T-helper 2 cell treated with Interferon-gamma antibody and Interleukin-4, amounts not matched to agents 5 μg/mL and 100 μg/mL, for 36 hours (primary cell): ENCODE results near the gene PLCB3.

Source experiments
- DNase-seq: peaks from one replicate; pipeline ENCODE4 v3.0.0; 2021; ENCODE audit warnings: low spot score
- H3K27ac Mint-ChIP-seq: one replicate; pipeline ENCODE4 v1.8.0; 2021; ENCODE audit warnings: mild to moderate bottlenecking, mixed read lengths
- H3K27me3 Mint-ChIP-seq: one replicate; pipeline ENCODE4 v1.8.0; 2021; ENCODE audit warnings: low read depth, mixed read lengths
- H3K36me3 Mint-ChIP-seq: one replicate; pipeline ENCODE4 v1.8.0; 2021; ENCODE audit warnings: low read depth, mixed read lengths
- H3K4me1 Mint-ChIP-seq: one replicate; pipeline ENCODE4 v1.8.0; 2021; ENCODE audit warnings: low read depth, mixed read lengths
- H3K4me3 Mint-ChIP-seq: one replicate; pipeline ENCODE4 v1.8.0; 2022; ENCODE audit warnings: mild to moderate bottlenecking, moderate library complexity, mixed read lengths
- H3K9me3 Mint-ChIP-seq: one replicate; pipeline ENCODE4 v1.8.0; 2021; ENCODE audit warnings: mixed read lengths

PLCB3 gene

DNA sequence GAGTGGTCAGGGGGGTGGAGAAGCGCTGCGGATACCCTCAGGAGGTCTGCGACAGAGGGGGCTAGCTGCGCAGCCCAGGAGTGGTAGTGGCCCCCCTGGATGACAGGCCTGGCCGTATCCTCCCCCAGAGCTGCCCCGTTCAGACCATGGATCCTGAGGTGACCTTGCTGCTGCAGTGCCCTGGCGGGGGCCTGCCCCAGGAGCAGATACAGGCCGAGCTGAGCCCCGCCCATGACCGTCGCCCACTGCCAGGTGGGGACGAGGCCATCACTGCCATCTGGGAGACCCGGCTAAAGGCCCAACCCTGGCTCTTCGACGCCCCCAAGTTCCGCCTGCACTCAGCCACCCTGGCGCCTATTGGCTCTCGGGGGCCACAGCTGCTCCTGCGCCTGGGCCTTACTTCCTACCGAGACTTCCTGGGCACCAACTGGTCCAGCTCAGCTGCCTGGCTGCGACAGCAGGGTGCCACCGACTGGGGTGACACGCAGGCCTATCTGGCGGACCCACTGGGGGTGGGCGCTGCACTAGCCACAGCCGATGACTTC lies 24.8 kb upstream of the PLCB3 start:
- Mint-ChIP-seq H3K27ac (peak overlapping the region; percentile 80), H3K27me3 (no peaks in the 10 kb centered on the region), H3K36me3 (peaks cover 9% of the 10 kb centered on the region), H3K4me1 (peaks cover 24% of the 10 kb centered on the region), H3K9me3 (no peaks in the 10 kb centered on the region), H3K4me3 (peak overlapping the region; percentile 89)
- peak; percentile 69 for DNase-seq

DNA sequence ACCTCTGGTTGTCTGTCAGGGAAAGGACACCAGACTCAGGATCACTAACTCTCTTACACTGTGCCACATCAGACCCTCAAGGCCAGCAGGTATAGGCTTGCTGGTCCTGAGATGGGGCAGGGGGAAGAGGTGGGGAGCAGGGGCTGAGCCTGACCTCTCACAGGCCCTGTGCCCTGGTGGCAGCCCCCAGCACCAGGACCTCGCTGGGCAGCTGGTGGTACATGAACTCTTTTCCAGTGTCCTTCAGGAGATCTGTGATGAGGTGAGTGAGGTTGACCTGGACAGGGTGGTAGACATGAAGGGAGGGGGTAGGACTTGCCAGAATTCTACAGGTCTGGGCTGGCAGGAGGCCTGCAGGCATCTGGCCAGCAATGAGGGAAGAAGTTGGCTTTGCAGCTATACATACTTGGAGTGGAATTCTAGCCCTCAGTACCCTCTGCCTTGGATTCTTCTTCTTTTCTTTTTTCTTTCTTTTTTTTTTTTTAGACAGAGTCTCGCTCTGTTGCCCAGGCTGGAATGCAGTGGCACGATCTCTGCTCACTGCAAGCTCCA lies 23.8 kb upstream of the PLCB3 start:
- Mint-ChIP-seq H3K36me3 (peaks cover 8% of the 10 kb centered on the region), H3K27me3 (no peaks in the 10 kb centered on the region), H3K27ac (peak overlapping the region; percentile 80), H3K4me3 (peak overlapping the region; percentile 89), H3K9me3 (no peaks in the 10 kb centered on the region), H3K4me1 (peaks cover 31% of the 10 kb centered on the region)
- DNase-seq = no peak

DNA sequence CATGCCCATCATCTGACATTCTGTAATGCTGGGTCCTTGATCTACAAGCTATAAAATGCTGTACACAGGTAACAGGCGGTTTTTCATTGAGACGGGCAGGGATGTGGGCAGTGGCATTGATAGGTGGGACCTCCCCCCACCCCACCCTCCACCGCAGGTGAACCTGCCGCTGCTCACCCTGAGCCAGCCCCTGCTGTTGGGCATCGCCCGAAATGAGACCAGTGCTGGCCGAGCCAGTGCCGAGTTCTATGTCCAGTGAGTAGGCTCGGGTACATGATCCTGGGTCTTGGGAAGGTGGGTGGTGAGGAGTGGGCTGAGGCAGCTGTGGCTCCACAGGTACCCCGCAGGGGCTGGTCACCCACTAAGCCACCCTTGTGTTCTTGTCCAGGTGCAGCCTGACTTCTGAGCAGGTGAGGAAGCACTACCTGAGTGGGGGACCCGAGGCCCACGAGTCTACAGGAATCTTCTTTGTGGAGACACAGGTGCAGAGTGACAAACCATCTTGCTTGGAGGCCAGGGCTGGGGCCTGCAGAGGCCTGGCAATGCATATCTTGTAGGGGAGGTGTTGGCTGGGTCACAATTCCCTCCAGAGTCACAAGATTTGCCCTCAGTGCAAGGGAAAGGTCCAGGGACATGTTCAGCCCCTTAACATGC lies 22.1 kb upstream of the PLCB3 start:
- peaks cover 5% of the 10 kb centered on the region for H3K36me3 Mint-ChIP-seq
- no peaks in the 10 kb centered on the region for H3K9me3 Mint-ChIP-seq
- H3K27ac Mint-ChIP-seq = peak overlapping the region; percentile 91
- H3K27me3 Mint-ChIP-seq = no peaks in the 10 kb centered on the region
- H3K4me1 Mint-ChIP-seq = peaks cover 36% of the 10 kb centered on the region
- no peak for DNase-seq
- peak overlapping the region; percentile 90 for H3K4me3 Mint-ChIP-seq

DNA sequence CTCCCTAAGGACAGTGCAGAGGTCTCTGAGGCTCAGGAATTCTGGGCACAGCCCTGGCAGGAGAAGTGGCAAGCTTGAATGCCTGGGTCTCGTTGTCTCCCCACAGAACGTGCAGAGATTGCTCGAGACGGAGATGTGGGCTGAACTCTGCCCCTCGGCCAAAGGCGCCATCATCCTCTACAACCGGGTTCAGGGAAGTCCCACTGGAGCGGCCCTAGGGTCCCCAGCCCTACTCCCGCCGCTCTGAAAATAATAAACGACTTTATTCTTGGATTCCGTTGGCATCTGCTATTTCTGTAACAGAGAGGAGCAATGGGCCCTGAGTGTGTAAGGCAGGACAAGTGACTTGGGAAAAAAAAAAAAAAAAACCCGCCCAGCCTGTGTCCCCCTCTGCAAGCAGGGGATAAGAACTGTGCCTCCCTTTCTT lies 21.6 kb upstream of the PLCB3 start:
- Mint-ChIP-seq H3K9me3 (no peaks in the 10 kb centered on the region), H3K27ac (peak overlapping the region; percentile 91), H3K4me1 (peaks cover 35% of the 10 kb centered on the region), H3K36me3 (peaks cover 5% of the 10 kb centered on the region), H3K4me3 (peak overlapping the region; percentile 90), H3K27me3 (no peaks in the 10 kb centered on the region)
- no peak for DNase-seq

DNA sequence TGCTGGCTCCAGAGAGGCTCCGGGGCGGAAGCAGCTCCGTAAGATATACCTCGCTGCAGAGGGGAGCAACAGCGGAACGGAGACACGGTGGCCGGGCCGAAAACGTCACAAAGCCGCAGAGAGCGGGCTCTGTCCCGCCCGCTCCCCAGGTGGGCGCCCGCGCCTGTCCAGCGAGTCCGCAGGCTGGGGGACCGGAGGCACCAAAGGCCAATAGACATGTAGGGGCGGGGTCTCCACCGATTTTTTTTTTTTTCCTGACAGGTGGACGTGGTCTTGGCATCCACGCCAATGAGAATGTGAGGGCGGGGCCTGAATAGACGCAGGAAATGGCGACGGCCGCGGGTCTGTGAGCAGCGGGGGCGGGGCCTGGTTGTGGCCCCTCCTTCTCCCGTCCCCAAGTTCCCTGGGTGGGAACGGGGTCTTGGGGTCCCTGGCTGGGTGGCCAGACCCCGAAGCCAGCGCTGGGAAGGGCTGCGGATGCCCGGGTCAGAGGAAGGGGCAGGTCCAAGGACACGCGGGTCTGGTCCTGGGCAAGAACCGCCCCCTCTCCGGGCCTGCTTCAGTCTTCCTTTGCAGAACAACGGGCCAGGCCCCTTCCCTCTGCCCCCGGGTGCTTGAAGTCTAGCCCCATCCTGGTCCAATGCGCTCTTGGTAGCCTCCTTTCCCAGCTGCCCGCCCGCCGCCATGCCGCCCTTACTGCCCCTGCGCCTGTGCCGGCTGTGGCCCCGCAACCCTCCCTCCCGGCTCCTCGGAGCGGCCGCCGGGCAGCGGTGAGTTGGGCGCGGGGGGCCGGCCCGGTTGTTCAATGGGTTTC lies 21.0 kb upstream of the PLCB3 start, which contains the start of gene DNAJC4:
TSS of gene DNAJC4 (plus strand) at position 378 of the 814 bp plus-strand sequence. CDS start at position 685, 307 bp downstream.
- no peaks in the 10 kb centered on the region for H3K9me3 Mint-ChIP-seq
- peak within 1 kb of the TSS; percentile 91 for H3K27ac Mint-ChIP-seq
- H3K4me3 Mint-ChIP-seq = peak within 1 kb of the TSS; percentile 90
- peak; percentile 92 for DNase-seq
- peaks cover 33% of the 10 kb centered on the region for H3K4me1 Mint-ChIP-seq
- no peaks in the 10 kb centered on the region for H3K27me3 Mint-ChIP-seq
- H3K36me3 Mint-ChIP-seq = peaks cover 6% of the 10 kb centered on the region

DNA sequence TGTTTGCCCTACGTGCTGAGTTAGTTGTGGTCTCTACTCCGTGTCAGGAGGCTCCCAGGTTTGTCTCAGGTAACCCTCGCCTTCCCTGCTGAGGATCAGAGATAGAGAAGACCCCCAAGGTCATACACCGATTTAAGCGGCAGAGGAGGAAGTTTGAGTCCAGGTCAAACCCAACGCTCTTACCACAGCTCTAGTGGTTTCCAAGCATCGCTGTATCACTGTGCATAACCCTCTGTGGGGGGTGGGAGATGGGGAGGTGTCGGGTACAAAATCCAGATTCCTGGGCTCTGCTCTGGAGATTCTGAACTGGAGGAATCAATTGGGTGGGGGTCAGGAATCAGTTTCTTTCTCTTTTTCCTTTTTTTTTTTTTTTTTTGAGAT lies 20.4 kb upstream of the PLCB3 start:
- no peaks in the 10 kb centered on the region for H3K27me3 Mint-ChIP-seq
- H3K36me3 Mint-ChIP-seq = peaks cover 6% of the 10 kb centered on the region
- peak overlapping the region; percentile 66 for H3K27ac Mint-ChIP-seq
- no peak for DNase-seq
- peaks cover 37% of the 10 kb centered on the region for H3K4me1 Mint-ChIP-seq
- no peaks in the 10 kb centered on the region for H3K9me3 Mint-ChIP-seq
- H3K4me3 Mint-ChIP-seq = peak overlapping the region; percentile 90

DNA sequence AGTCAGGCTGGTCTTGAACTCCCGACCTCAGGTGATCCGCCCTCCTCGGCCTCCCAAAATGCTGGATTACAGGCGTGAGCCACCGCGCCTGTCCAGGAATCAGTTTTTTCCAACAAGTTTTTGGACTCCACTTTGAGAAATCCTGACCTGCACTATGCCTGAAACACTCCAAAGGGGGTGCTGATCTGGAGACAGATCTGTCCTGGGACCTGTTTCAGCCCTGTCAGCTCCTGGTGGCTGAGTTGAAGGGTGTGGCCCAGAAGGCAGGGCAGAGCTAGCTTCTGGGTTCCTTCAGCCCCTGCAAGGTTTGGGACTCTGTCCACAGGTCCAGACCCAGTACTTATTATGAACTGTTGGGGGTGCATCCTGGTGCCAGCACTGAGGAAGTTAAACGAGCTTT lies 19.8 kb upstream of the PLCB3 start:
- Mint-ChIP-seq H3K9me3 (no peaks in the 10 kb centered on the region), H3K27ac (no peak overlapping the region), H3K4me1 (peaks cover 37% of the 10 kb centered on the region), H3K36me3 (peaks cover 6% of the 10 kb centered on the region), H3K27me3 (no peaks in the 10 kb centered on the region), H3K4me3 (peak overlapping the region; percentile 90)
- DNase-seq = no peak

DNA sequence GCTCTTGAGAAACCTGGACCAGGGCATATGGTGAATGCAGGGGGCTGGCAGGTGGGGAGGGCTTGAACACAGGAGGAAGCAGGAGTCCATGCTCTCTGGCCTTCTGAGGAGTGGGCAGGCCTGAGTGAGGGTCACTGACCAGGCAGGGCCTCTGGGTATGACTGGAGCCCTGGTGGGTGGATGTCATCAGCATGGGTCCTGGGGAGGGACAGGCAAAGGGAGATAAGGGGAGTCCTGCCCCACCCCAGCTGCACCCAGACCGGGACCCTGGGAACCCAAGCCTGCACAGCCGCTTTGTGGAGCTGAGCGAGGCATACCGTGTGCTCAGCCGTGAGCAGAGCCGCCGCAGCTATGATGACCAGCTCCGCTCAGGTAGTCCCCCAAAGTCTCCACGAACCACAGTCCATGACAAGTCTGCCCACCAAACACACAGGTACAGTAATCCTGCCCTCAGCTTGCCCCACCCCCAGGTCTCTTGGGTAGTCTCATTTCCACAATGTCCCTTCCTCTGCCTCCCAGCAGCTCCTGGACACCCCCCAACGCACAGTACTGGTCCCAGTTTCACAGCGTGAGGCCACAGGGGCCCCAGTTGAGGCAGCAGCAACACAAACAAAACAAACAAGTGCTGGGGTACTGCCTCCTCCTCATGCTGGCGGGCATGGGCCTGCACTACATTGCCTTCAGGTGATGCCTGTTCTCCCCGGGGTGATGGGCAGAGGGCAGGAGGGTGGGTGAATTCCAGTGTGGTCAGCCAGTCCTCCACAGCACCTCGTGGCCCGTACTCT lies 19.0 kb upstream of the PLCB3 start:
- Mint-ChIP-seq H3K27me3 (no peaks in the 10 kb centered on the region), H3K4me1 (peaks cover 38% of the 10 kb centered on the region), H3K36me3 (peaks cover 10% of the 10 kb centered on the region), H3K4me3 (peak overlapping the region; percentile 90), H3K27ac (peak overlapping the region; percentile 53), H3K9me3 (no peaks in the 10 kb centered on the region)
- no peak for DNase-seq

DNA sequence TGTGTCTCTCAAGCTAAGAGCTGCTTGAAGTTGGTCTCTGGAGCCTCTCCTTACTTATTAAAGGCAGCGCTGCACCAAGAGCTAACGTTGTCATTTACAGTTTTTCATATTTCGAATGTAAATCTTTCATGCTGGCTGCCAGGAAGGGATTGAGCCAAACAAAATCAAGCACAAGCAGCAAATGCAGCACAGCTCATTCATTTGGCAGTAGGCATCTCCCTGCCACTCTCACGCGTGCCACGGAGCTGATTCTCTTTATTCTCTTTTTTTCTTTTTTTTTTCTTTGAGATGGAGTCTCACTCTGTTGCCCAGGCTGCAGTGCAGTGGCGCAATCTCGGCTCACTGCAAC lies 18.4 kb upstream of the PLCB3 start:
- Mint-ChIP-seq H3K4me1 (peaks cover 34% of the 10 kb centered on the region), H3K27ac (peak overlapping the region; percentile 53), H3K9me3 (no peaks in the 10 kb centered on the region), H3K36me3 (peaks cover 12% of the 10 kb centered on the region), H3K27me3 (no peaks in the 10 kb centered on the region), H3K4me3 (peak overlapping the region; percentile 69)
- DNase-seq = no peak

DNA sequence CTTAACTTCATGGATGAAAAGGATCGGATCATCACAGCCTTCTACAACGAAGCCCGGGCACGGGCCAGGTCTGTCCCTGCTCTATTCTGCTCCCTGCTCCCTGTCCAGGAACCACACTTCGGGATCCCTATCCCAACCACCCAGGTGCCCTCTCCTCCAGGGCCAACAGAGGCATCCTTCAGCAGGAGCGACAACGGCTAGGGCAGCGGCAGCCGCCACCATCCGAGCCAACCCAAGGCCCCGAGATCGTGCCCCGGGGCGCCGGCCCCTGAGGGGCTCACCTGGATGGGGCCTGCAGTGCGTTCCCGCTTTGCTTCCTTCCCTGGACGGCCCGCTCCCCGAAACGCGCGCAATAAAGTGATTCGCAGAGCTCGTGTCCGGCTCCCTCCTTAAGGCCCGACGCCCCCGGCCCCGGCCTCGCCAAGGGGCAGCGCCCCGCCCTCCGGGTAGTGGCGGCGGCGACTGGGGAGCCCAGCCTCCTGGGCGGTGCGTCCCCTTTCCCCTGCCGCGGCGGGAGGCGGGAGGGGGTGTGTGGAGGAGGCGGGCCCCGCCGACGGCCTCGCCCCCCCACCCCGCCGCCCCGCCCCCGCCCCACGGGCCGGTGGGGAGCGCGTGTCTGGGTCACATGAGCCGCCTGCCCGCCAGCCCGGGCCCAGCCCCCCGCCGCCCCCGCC lies 17.3 kb upstream of the PLCB3 start, which contains the start of gene VEGFB:
TSS of gene VEGFB (plus strand) at position 672 of the 674 bp plus-strand sequence. CDS start 250 bp downstream, outside the sequence.
- Mint-ChIP-seq H3K9me3 (no peaks in the 10 kb centered on the region), H3K27ac (peak within 1 kb of the TSS; percentile 71), H3K36me3 (peaks cover 17% of the 10 kb centered on the region), H3K4me3 (peak within 1 kb of the TSS; percentile 87), H3K4me1 (peaks cover 35% of the 10 kb centered on the region), H3K27me3 (no peaks in the 10 kb centered on the region)
- DNase-seq = peak; percentile 72

DNA sequence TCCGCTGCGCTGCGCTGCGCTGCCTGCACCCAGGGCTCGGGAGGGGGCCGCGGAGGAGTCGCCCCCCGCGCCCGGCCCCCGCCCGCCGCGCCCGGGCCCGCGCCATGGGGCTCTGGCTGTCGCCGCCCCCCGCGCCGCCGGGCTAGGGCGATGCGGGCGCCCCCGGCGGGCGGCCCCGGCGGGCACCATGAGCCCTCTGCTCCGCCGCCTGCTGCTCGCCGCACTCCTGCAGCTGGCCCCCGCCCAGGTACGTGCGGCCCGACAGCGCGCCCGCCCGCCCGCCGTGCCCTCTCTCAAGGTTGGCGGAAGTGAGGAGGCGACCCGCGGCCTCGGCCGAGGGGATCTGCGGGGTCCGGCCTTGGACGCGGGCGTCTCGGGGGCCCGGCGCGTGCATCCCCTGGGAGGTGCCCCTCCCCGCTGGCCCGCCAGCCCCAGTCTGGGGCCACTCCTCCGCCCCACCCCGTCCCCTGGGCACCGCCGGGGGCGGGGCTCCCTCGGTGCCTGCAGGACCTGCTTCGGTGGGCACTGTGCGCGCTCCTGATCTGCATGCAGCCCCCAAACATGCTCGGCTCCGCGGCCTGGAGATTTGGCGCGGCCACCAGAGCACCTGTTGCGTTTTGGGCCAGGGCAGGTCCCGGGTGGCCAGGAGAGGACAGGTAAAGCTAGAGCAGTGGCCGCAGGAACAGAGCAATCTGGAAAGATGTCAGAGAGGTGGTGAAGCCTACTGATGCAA lies 16.5 kb upstream of the PLCB3 start:
- H3K27ac Mint-ChIP-seq = peak overlapping the region; percentile 71
- H3K9me3 Mint-ChIP-seq = no peaks in the 10 kb centered on the region
- peak overlapping the region; percentile 87 for H3K4me3 Mint-ChIP-seq
- H3K27me3 Mint-ChIP-seq = no peaks in the 10 kb centered on the region
- DNase-seq = peak; percentile 61
- peaks cover 18% of the 10 kb centered on the region for H3K36me3 Mint-ChIP-seq
- peaks cover 32% of the 10 kb centered on the region for H3K4me1 Mint-ChIP-seq

DNA sequence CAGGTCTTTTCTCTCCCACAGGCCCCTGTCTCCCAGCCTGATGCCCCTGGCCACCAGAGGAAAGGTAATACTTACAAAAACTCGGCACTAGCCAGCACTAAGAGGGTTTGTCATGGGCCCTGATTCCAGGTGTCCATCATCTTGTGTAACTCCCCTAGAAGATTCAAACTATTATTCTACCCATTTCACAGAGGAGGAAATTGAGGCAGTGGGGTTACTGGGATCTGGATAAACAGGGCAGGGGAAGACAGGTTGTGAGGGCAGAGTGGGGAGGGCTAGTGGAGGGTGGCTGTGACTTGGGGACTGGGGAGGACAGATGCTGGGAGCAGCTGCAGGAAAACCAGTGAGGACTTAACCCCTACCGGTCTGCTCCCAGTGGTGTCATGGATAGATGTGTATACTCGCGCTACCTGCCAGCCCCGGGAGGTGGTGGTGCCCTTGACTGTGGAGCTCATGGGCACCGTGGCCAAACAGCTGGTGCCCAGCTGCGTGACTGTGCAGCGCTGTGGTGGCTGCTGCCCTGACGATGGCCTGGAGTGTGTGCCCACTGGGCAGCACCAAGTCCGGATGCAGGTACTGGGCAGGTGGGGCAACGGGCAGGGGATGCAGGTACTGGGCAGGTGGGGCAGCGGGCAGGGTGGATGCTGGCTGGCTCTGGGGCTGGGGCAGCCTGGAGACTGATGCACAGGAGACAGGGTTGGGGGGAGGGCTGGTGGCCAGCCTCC lies 15.7 kb upstream of the PLCB3 start:
- peak overlapping the region; percentile 71 for H3K27ac Mint-ChIP-seq
- H3K9me3 Mint-ChIP-seq = no peaks in the 10 kb centered on the region
- no peak for DNase-seq
- no peaks in the 10 kb centered on the region for H3K27me3 Mint-ChIP-seq
- peaks cover 23% of the 10 kb centered on the region for H3K36me3 Mint-ChIP-seq
- peaks cover 38% of the 10 kb centered on the region for H3K4me1 Mint-ChIP-seq
- peak overlapping the region; percentile 87 for H3K4me3 Mint-ChIP-seq
